Effector CD4-positive, alpha-beta T cell (primary cell): ENCODE measurements around the gene EFCAB12.
"Not testable (repeated sequence)": the region's sequence is repeated elsewhere in the genome, so short reads cannot be mapped to it uniquely, and the experiment has no call there.

Experiments
- DNase-seq: peaks from one replicate; pipeline ENCODE4 v3.0.0-alpha.2; 2020

Gene EFCAB12

GRCh38 chr3:129418041-129418973, 10.1 kb downstream of the EFCAB12 start:
- no peak for DNase-seq

- DNase-seq, result no peak
Observed at GRCh38 chr3:129417326-129417725, 11.1 kb downstream of the EFCAB12 start.

- DNase-seq, result no peak
Observed at GRCh38 chr3:129416415-129416814, 12.0 kb downstream of the EFCAB12 start.

- DNase-seq, result no peak
Observed at GRCh38 chr3:129415830-129416229, 12.6 kb downstream of the EFCAB12 start.

GRCh38 chr3:129415378-129415777, 13.1 kb downstream of the EFCAB12 start:
- DNase-seq, result no peak

GRCh38 chr3:129413687-129414506, 14.5 kb downstream of the EFCAB12 start:
- DNase-seq, result no peak

- DNase-seq, result not testable (repeated sequence)
Observed at GRCh38 chr3:129413238-129413637, 15.2 kb downstream of the EFCAB12 start.

GRCh38 chr3:129412542-129413198, 15.8 kb downstream of the EFCAB12 start:
- no peak for DNase-seq

GRCh38 chr3:129410971-129411370, 17.5 kb downstream of the EFCAB12 start:
- DNase-seq, result no peak

- no peak for DNase-seq
Observed at GRCh38 chr3:129409541-129409940, 18.9 kb downstream of the EFCAB12 start.

- no peak for DNase-seq
Observed at GRCh38 chr3:129404610-129405009, 23.8 kb downstream of the EFCAB12 start.

- DNase-seq, result no peak
Observed at GRCh38 chr3:129404130-129404529, 24.3 kb downstream of the EFCAB12 start.

GRCh38 chr3:129403450-129403849, 25.0 kb downstream of the EFCAB12 start:
- no peak for DNase-seq

GRCh38 chr3:129402616-129403015, 25.8 kb downstream of the EFCAB12 start:
- DNase-seq, result no peak

GRCh38 chr3:129402210-129402609, 26.2 kb downstream of the EFCAB12 start:
- no peak for DNase-seq

- DNase-seq, result no peak
Observed at GRCh38 chr3:129399895-129400357, 28.5 kb downstream of the EFCAB12 start.

GRCh38 chr3:129399145-129399894, 29.1 kb downstream of the EFCAB12 start:
- peak; percentile 73 for DNase-seq

- no peak for DNase-seq
Observed at GRCh38 chr3:129398803-129399144, 29.7 kb downstream of the EFCAB12 start.

- DNase-seq, result not testable (repeated sequence)
Observed at GRCh38 chr3:129393760-129394564, 34.5 kb downstream of the EFCAB12 start.

- no peak for DNase-seq
Observed at GRCh38 chr3:129393271-129393670, 35.2 kb downstream of the EFCAB12 start.

GRCh38 chr3:129392106-129392887, 36.1 kb downstream of the EFCAB12 start:
- not testable (repeated sequence) for DNase-seq
